ENCODE results near the gene CHRM2. TPM values are rescaled to one million over a fixed set of nuclear protein-coding genes. Genes with fewer than 3 reads are reported as not detected.

The CHRM2 gene
- polyA plus RNA-seq, 1 donor (not counting 4 experiments of a cell fraction or from before 2014, with no cell fraction given): not detected

GRCh38 chr7:137069249-137069963 lies 201.0 kb downstream of the CHRM2 start:
- FAIRE-seq: no peak
- Histone ChIP-seq H3K36me3 (ENCODE audit: control insufficient read depth in 2 of 2, extremely low read depth in 1 of 2, insufficient read depth in 2 of 2, low read length in 2 of 2) (no peaks in the 10 kb centered on the region), H2AFZ (ENCODE audit: control insufficient read depth, low read length) (no peak overlapping the region), H3K27me3 (ENCODE audit: control insufficient read depth, extremely low read depth, insufficient read depth, low read length) (no peaks in the 10 kb centered on the region), H3K4me3 (ENCODE audit: control insufficient read depth in 2 of 3, extremely low read depth in 1 of 3, insufficient read depth in 2 of 3, low read depth in 1 of 3, low read length in 3 of 3) (no peak overlapping the region), H3K9me3 (ENCODE audit: control insufficient read depth, low read depth, low read length) (no peaks in the 10 kb centered on the region), H4K20me1 (ENCODE audit: control insufficient read depth, extremely low read depth, insufficient read depth, low read length) (no peaks in the 10 kb centered on the region), H3K4me1 (ENCODE audit: control insufficient read depth, extremely low read depth, insufficient read depth, low read length) (no peaks in the 10 kb centered on the region), H3K79me2 (ENCODE audit: control insufficient read depth, insufficient read depth, low read length) (no peaks in the 10 kb centered on the region), H3K9ac (ENCODE audit: control insufficient read depth, extremely low read depth, insufficient read depth, low read length) (no peak overlapping the region), H3K9me1 (ENCODE audit: control insufficient read depth, extremely low read depth, insufficient read depth, low read length) (no peaks in the 10 kb centered on the region), H3K4me2 (ENCODE audit: control insufficient read depth, extremely low read depth, insufficient read depth, low read depth, low read length) (no peak overlapping the region), H3K27ac (ENCODE audit: control insufficient read depth, insufficient read depth, low read length) (no peak overlapping the region)
- TF ChIP-seq CTCF (optimal IDR thresholded peaks at IDR 0.05 in 1 of 3, IDR thresholded peaks at IDR 0.05 in 1 of 3, conservative IDR thresholded peaks at IDR 0.05 in 1 of 3; ENCODE audit: extremely low read depth in 1 of 3, insufficient read depth in 2 of 3, low read length in 3 of 3): no peak
- no peak for TF ChIP-seq EZH2 (IDR thresholded peaks at IDR 0.05; ENCODE audit: low read length)
- dilution Hi-C loops (cut with MboI; ENCODE audit: extremely low pct_ligation_motif_present, low sequenced_read_pairs): no loop called here
- no peak for DNase-seq (ENCODE audit: low read depth, low spot score)

Small RNAs within 50 kb of the gene (small RNA-seq; reads per million reads assigned to genes)
- 0 reads per million in 3 experiments for gene KRT8P51 (ENCODE audit: insufficient read length in 3 of 3, low read depth in 3 of 3, low replicate concordance in 1 of 3)
- gene MIR490 (ENCODE audit: insufficient read length in 3 of 3, low read depth in 3 of 3, low replicate concordance in 1 of 3): 0 reads per million in 3 experiments
